K562 (cell line): ENCODE results near the gene CD99L2. TPM values are rescaled to one million over a fixed set of nuclear protein-coding genes. Genes with fewer than 3 reads are reported as not detected.

Source experiments
- ATAC-seq: fragments of 200-7000 bp; cut with Tn5 transposase; 3 replicates; pipeline ENCODE4 v1.9.1; 2020; ENCODE audit warnings: moderate library complexity
- BruUV-seq: library from RNA; stranded (reverse); fragments of 400-500 nt; replicated peaks from 2 replicates; lab custom pipeline; 2021; lab: Mats Ljungman, UMichigan
- CTCF ChIA-PET: fragments of 300-600 bp; formaldehyde crosslinking; extraction: SDS; loops from one replicate; lab custom pipeline; 2021; ENCODE audit warnings: low intra/inter-chr PET ratio; lab: Yijun Ruan, JAX
- POLR2A ChIA-PET: fragments of 300-600, 350-650 bp; sonication (Branson Sonifier 250); formaldehyde crosslinking; extraction: SDS; loops from one replicate; lab custom pipeline; 2021; ENCODE audit warnings: antibody characterized with exemption, inconsistent platforms; lab: Yijun Ruan, JAX
- DNase-seq, 4 experiments: peaks; one replicate each; pipeline versions ENCODE4 v3.0.0 to v3.0.0-alpha.2; 2011 to 2018; ENCODE audit warnings: low spot score in 3 of 4, mixed read lengths in 3 of 4; ENCODE audit errors: extremely low read depth in 1 of 4
- FAIRE-seq: peaks from 2 replicates; lab custom pipeline; 2011; peaks lifted over from hg19 to GRCh38; lab: Jason Lieb, UNC
- H2AFZ ChIP-seq: 2 replicates; pipeline ENCODE4 v1.6.0; 2011; ENCODE audit warnings: low read depth, low read length, control low read depth, inconsistent platforms
- H3K27ac ChIP-seq: fragments of 200-600 bp; 3 replicates; pipeline ENCODE4 v1.8.0; 2011; ENCODE audit warnings: low read depth, mild to moderate bottlenecking, control low read depth, inconsistent platforms, low read length, moderate library complexity, mixed read lengths; ENCODE audit errors: extremely low read depth
- H3K27me3 ChIP-seq, 2 experiments: fragments of 300-600 bp in 1 of 2; 2 replicates in 1 of 2; 3 replicates in 1 of 2; pipeline versions ENCODE4 v1.6.0 to v1.8.0; 2011; ENCODE audit warnings: inconsistent platforms in 2 of 2, low read length in 2 of 2, mild to moderate bottlenecking in 1 of 2, mixed read lengths in 1 of 2, moderate library complexity in 1 of 2; ENCODE audit not compliant: control insufficient read depth in 2 of 2, insufficient read depth in 2 of 2
- H3K36me3 ChIP-seq: fragments of 300-600 bp; 3 replicates; pipeline ENCODE4 v1.8.0; 2011; ENCODE audit warnings: mild to moderate bottlenecking, low read length, inconsistent platforms; ENCODE audit not compliant: control insufficient read depth, insufficient read depth
- H3K4me1 ChIP-seq, 2 experiments: fragments of 200-600 bp in 1 of 2; replicated peaks in 1 of 2; 2 replicates in 1 of 2; 3 replicates in 1 of 2; pipeline versions ENCODE4 v1.5.1 to v1.8.0; 2011; ENCODE audit warnings: inconsistent platforms in 2 of 2, low read length in 2 of 2, mild to moderate bottlenecking in 1 of 2, mixed read lengths in 1 of 2, moderate library complexity in 1 of 2; ENCODE audit not compliant: control insufficient read depth in 2 of 2, insufficient read depth in 2 of 2
- H3K4me2 ChIP-seq: 2 replicates; pipeline ENCODE4 v1.6.1; 2011; ENCODE audit warnings: low read length, control low read depth, inconsistent platforms, mixed read lengths; ENCODE audit not compliant: insufficient read depth
- H3K4me3 ChIP-seq: fragments of 200-600 bp; sonication (generic), shearing (Covaris generic); 2 replicates; pipeline ENCODE4 v1.5.1; 2016; ENCODE audit warnings: control low read depth, inconsistent platforms
- H3K79me2 ChIP-seq: fragments of 200-600 bp; 3 replicates; pipeline ENCODE4 v1.8.0; 2011; ENCODE audit warnings: low read length, inconsistent platforms; ENCODE audit not compliant: control insufficient read depth, insufficient read depth
- H3K9ac ChIP-seq, 2 experiments: 2 replicates each; pipeline versions ENCODE4 v1.6.0 to v1.6.1; 2011; ENCODE audit warnings: low read depth in 2 of 2, low read length in 2 of 2, control low read depth in 1 of 2, inconsistent platforms in 1 of 2, mild to moderate bottlenecking in 1 of 2, mixed read lengths in 1 of 2; ENCODE audit not compliant: insufficient read depth in 1 of 2
- H3K9me1 ChIP-seq: one replicate; pipeline ENCODE4 v1.6.0; 2011; ENCODE audit warnings: inconsistent platforms, mild to moderate bottlenecking, low read length, moderate library complexity; ENCODE audit not compliant: control insufficient read depth, insufficient read depth
- H3K9me3 ChIP-seq: replicated peaks from 2 replicates; pipeline ENCODE4 v1.5.1; 2011; ENCODE audit warnings: low read depth, low read length, inconsistent platforms; ENCODE audit not compliant: control insufficient read depth, insufficient read depth
- H4K20me1 ChIP-seq: replicated peaks from 2 replicates; pipeline ENCODE4 v1.6.1; 2011; ENCODE audit warnings: low read length, inconsistent platforms, mixed read lengths; ENCODE audit not compliant: control insufficient read depth, insufficient read depth
- ARID1B ChIP-seq: fragments of 450-650 bp; IDR thresholded peaks from 2 replicates; pipeline ENCODE4 v1.6.1; 2016; ENCODE audit warnings: antibody characterized with exemption, mild to moderate bottlenecking, inconsistent platforms
- ASH1L ChIP-seq: fragments of 450-650 bp; IDR thresholded peaks from 2 replicates; pipeline ENCODE4 v1.6.1; 2018; ENCODE audit warnings: borderline replicate concordance, mild to moderate bottlenecking, low read depth; ENCODE audit not compliant: partially characterized antibody
- BRD4 ChIP-seq: fragments of 200-600 bp; sonication (generic); IDR thresholded peaks from 2 replicates; pipeline ENCODE4 v1.6.1; 2017; ENCODE audit warnings: inconsistent platforms
- CAMTA2 ChIP-seq: fragments of 250-450 bp; sonication (Bioruptor Pico); conservative IDR thresholded peaks from 2 replicates; pipeline ENCODE4 v1.5.1; 2022
- DPF2 ChIP-seq: fragments of 450-650 bp; IDR thresholded peaks from 2 replicates; pipeline ENCODE4 v1.6.1; 2016
- GTF2E2 ChIP-seq: fragments of 200-800 bp; sonication (Bioruptor generic); IDR thresholded peaks from 2 replicates; pipeline ENCODE4 v1.6.1; 2016; ENCODE audit warnings: missing genetic modification characterization, missing compliant biosample characterization
- HCFC1 ChIP-seq: IDR thresholded peaks from 2 replicates; pipeline ENCODE4 v1.6.1; 2012; ENCODE audit warnings: low read depth, low read length, improper control_type of control experiment
- HDAC1 ChIP-seq, 2 experiments: fragments of 450-650 bp; IDR thresholded peaks; 2 replicates each; pipeline ENCODE4 v1.6.1; 2016 to 2017; ENCODE audit warnings: inconsistent platforms in 1 of 2, mild to moderate bottlenecking in 1 of 2, moderate library complexity in 1 of 2
- KDM1A ChIP-seq, 2 experiments: fragments of 450-650 bp; IDR thresholded peaks; 2 replicates each; pipeline ENCODE4 v1.6.1; 2016; ENCODE audit warnings: mild to moderate bottlenecking in 2 of 2
- MAFG ChIP-seq: fragments of 450-650 bp; conservative IDR thresholded peaks from 2 replicates; pipeline ENCODE4 v1.6.1; 2016; ENCODE audit warnings: missing genetic modification characterization, missing compliant biosample characterization
- MAFK ChIP-seq: IDR thresholded peaks from 2 replicates; pipeline ENCODE4 v1.6.1; 2011; ENCODE audit warnings: low read length, improper control_type of control experiment
- NFE2 ChIP-seq: IDR thresholded peaks from 2 replicates; pipeline ENCODE4 v1.6.1; 2014; ENCODE audit warnings: antibody characterized with exemption, low read depth
- NFE2L1 ChIP-seq: fragments of 450-650 bp; IDR thresholded peaks from 2 replicates; pipeline ENCODE4 v1.6.1; 2016; ENCODE audit warnings: missing genetic modification characterization, low read depth, mild to moderate bottlenecking, missing compliant biosample characterization, moderate library complexity, borderline replicate concordance
- POLR2B ChIP-seq: fragments of 450-650 bp; IDR thresholded peaks from 2 replicates; pipeline ENCODE4 v1.6.1; 2018; ENCODE audit warnings: low read depth; ENCODE audit not compliant: partially characterized antibody
- PPARD ChIP-seq: fragments of 250-450 bp; sonication (Bioruptor Pico); IDR thresholded peaks from 2 replicates; pipeline ENCODE4 v1.8.0; 2022; ENCODE audit warnings: inconsistent platforms, mild to moderate bottlenecking, moderate library complexity
- SMARCA4 ChIP-seq: fragments of 450-650 bp; IDR thresholded peaks from 2 replicates; pipeline ENCODE4 v1.6.1; 2016
- SMARCE1 ChIP-seq: fragments of 450-650 bp; IDR thresholded peaks from 2 replicates; pipeline ENCODE4 v1.7.1; 2016; ENCODE audit warnings: mild to moderate bottlenecking
- WHSC1 ChIP-seq: IDR thresholded peaks from one replicate; pipeline ENCODE4 v1.6.1; 2012; ENCODE audit warnings: low read length, control low read depth, inconsistent platforms
- ZNF316 ChIP-seq: fragments of 450-650 bp; IDR thresholded peaks from 2 replicates; pipeline ENCODE4 v1.6.1; 2016
- ZNF830 ChIP-seq: fragments of 250-450 bp; sonication (Bioruptor Pico); IDR thresholded peaks from 2 replicates; pipeline ENCODE4 v1.5.0; 2021; ENCODE audit warnings: mild to moderate bottlenecking
- WGBS: fragments of 100-300 bp; shearing (Covaris generic); methylation state at CpG from one replicate; pipeline ENCODE4 v1.1.6; 2016; ENCODE audit warnings: low coverage, mixed read lengths; ENCODE audit not compliant: insufficient coverage; ENCODE audit errors: missing lambda C conversion rate; 5-methylcytosine and 5-hydroxymethylcytosine counted together
- in situ Hi-C: fragments of 300-500 bp; cut with MboI; formaldehyde crosslinking; loops from 4 replicates; pipeline ENCODE4 v1.15.0; 2018; ENCODE audit warnings: inconsistent platforms, mixed read lengths
- intact Hi-C: fragments of 100-400 bp; cut with micrococcal nuclease; formaldehyde crosslinking; loops from 2 replicates; pipeline ENCODE4 v1.14.2; 2022
- polyA plus RNA-seq, 8 experiments: library from polyadenylated mRNA; depleted of rRNA in 4 of 8; stranded (reverse) in 5 of 8; unstranded in 3 of 8; fragments of >200 nt; fragmentation: Nextera tagmentation in 2 of 8; fragmentation: Illumina TruSeq in 1 of 8; extraction: Ambion mirVana in 2 of 8; extraction: Trizol in 1 of 8; gene quantifications; 2 replicates each; pipeline versions ENCODE4 v1.2.1 to v1.2.3, GENCODE V29; 2011 to 2014; ENCODE audit warnings: inconsistent platforms in 1 of 8, missing spikeins in 1 of 8
- total RNA-seq, 7 experiments: library from RNA; depleted of rRNA in 6 of 7; stranded (reverse); fragments of >200 nt in 6 of 7; fragmentation: Illumina TruSeq in 2 of 7; extraction: Trizol in 2 of 7; gene quantifications; 2 replicates each; pipeline versions ENCODE4 v1.2.1 to v1.2.3, GENCODE V29; 2011 to 2021; ENCODE audit warnings: low replicate concordance in 1 of 7

CD99L2 gene
- total and polyA plus RNA-seq, 9 of the 15 experiments (the other 6 are each of a cell fraction or from before 2014, with no cell fraction given): 0.76 to 19.0 (median 11.9) TPM

DNA sequence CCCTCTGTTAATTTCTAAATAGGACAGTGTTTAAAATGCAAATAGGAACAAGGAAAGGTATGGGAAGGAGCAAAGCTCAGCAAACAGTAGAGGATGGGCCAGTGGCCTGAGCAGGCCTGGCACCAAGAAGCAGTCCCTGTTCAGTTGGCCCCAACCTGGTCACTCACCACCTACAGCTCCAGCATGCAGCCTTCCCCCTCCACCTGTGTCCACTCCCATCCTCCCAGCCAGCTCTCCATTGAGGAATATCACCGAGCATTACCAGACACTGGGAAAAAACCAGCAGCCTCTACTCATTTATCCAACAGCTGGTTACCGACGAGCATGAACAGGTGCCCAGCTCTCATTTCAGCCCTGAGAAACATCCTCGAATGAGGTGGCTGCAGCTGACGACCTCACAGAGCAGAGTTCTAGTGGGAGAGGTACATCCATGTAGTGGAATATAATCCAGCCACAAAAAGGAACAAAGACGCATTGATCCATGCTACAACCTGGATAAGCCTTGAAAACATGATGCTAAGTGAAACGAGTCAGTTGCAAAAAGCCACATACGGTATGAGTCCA lies 25.6 kb downstream of the CD99L2 start:
- no peak for DNase-seq
- TF ChIP-seq ZNF830 (CRISPR knock-in tag): no peak
- no peak for TF ChIP-seq ASH1L
- no TSS peak for BruUV-seq
- H3K9me1 ChIP-seq: no peaks in the 10 kb centered on the region
- no peaks in the 10 kb centered on the region for H4K20me1 ChIP-seq
- no peak overlapping the region for H3K27ac ChIP-seq
- no peak for FAIRE-seq
- H3K79me2 ChIP-seq: peaks cover 8% of the 10 kb centered on the region; the same call in 1 of the 3 replicates
- ChIA-PET CTCF (no interaction called here), POLR2A (interaction anchor here (0.7 kb wide), 1 partner anchor 240 kb away, joined by 4 read pairs; no protein-coding TSS in a partner anchor)
- no peaks in the 10 kb centered on the region for H3K27me3 ChIP-seq
- no peaks in the 10 kb centered on the region for H3K36me3 ChIP-seq
- no peak overlapping the region for H3K4me3 ChIP-seq
- H3K4me1 ChIP-seq: peaks cover 4 to 21% of the 10 kb centered on the region in 2 experiments; a peak in 4 of 5 replicates
- intact Hi-C loops: no loop called here
- H3K9me3 ChIP-seq: 0 out of 2 replicates have a peak, but pooled peaks cover 2% of the 10 kb centered on the region
- H3K4me2 ChIP-seq: no peak overlapping the region
- 73% methylated on average over 7 of the region's 8 CpGs for WGBS
- ATAC-seq: no peak
- H2AFZ ChIP-seq: no peak overlapping the region
- in situ Hi-C loops: no loop called here
- no peak overlapping the region for H3K9ac ChIP-seq

DNA sequence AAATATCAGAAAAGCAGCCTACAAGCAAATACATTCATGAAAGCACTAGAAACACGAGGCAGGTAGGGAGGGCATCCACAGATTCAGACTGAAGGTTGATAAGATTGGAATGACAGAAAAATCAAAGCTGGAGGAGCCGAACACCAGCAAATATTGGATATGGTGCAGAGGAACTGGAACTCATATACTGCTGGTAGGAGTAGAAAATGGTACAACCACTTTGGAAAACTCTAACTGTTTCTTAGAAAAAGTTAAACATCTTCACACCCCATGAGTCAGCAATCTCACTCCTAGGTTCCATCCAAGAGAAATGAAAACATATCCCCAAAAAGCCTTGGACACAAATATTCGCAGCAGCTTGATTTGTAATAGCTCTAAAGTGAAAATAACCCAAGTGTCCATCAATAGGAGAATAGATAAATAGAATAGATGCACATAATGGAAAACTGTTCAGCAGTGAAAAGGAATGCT lies 27.1 kb downstream of the CD99L2 start:
- Histone ChIP-seq H3K4me1 (peaks cover 4 to 21% of the 10 kb centered on the region in 2 experiments; a peak in 4 of 5 replicates), H3K4me2 (peak overlapping the region; percentile 64), H2AFZ (no peak overlapping the region), H3K36me3 (no peaks in the 10 kb centered on the region), H3K9me3 (0 out of 2 replicates have a peak, but pooled peaks cover 2% of the 10 kb centered on the region), H3K4me3 (no peak overlapping the region), H3K9ac (no peak overlapping the region; a peak in 1 of 4 replicates), H3K79me2 (peaks cover 8% of the 10 kb centered on the region; the same call in 1 of the 3 replicates), H3K27me3 (no peaks in the 10 kb centered on the region), H3K27ac (peak overlapping the region; percentile 66; the same call in 2 of the 3 replicates), H3K9me1 (no peaks in the 10 kb centered on the region), H4K20me1 (no peaks in the 10 kb centered on the region)
- peak; percentile 71 for ATAC-seq
- 0% methylated on average over 3 of the region's 3 CpGs for WGBS
- FAIRE-seq: peak; percentile 62
- intact Hi-C loops: no loop called here
- POLR2A ChIA-PET: interaction anchor here (0.6 to 1.2 kb wide), 2 partner anchors 9 to 70 kb away, joined by 3 to 4 read pairs; no protein-coding TSS in a partner anchor
- in situ Hi-C loops: no loop called here
- DNase-seq: peak in 2 of 4 experiments; percentile 15 to 32
- CTCF ChIA-PET: no interaction called here
- no TSS peak for BruUV-seq
- TF ChIP-seq PPARD (CRISPR knock-in tag) (no peak), ZNF316 (peak; percentile 93), CAMTA2 (CRISPR knock-in tag) (no peak), POLR2B (no peak), SMARCE1 (0 out of 2 replicates have a peak, but pooled peaks have one; percentile 21), DPF2 (0 out of 2 replicates have a peak, but pooled peaks have one; percentile 36), HCFC1 (no peak), ARID1B (0 out of 2 replicates have a peak, but pooled peaks have one; percentile 30), SMARCA4 (0 out of 2 replicates have a peak, but pooled peaks have one; percentile 34), WHSC1 (no peak), MAFK (peak; percentile 74), NFE2 (peak; percentile 89), GTF2E2 (tag) (no peak), HDAC1 (IDR thresholded peaks at IDR 0.05) (0 out of 4 replicates have a peak, but pooled peaks of 1 of the 2 experiments have one; percentile 17), KDM1A (IDR thresholded peaks at IDR 0.05) (peak; percentile 53 to 67; a peak in 3 of 4 replicates), NFE2L1 (peak; percentile 30; the same call in 1 of the 2 replicates), BRD4 (no peak), MAFG (tag) (peak; percentile 83)
